Measurements from ENCODE around the gene NUDCD3.

NUDCD3 gene

GRCh38 chr7:44403176-44403759 is 87.2 kb downstream of the NUDCD3 start:
- in situ Hi-C loops (cut with HindIII; ENCODE audit: low sequenced_read_pairs): no loop called here

GRCh38 chr7:44402401-44403060 is 87.9 kb downstream of the NUDCD3 start:
- in situ Hi-C loops (cut with HindIII; ENCODE audit: low sequenced_read_pairs): no loop called here

- in situ Hi-C loops (cut with HindIII; ENCODE audit: low sequenced_read_pairs): no loop called here
These were observed 88.8 kb downstream of the NUDCD3 start for GRCh38 chr7:44401692-44402091.

GRCh38 chr7:44400033-44400511 is 90.4 kb downstream of the NUDCD3 start:
- in situ Hi-C loops (cut with HindIII; ENCODE audit: low sequenced_read_pairs): no loop called here

GRCh38 chr7:44398953-44399574 is 91.4 kb downstream of the NUDCD3 start:
- in situ Hi-C loops (cut with HindIII; ENCODE audit: low sequenced_read_pairs): no loop called here

GRCh38 chr7:44398511-44398911 is 91.9 kb downstream of the NUDCD3 start:
- in situ Hi-C loops (cut with HindIII; ENCODE audit: low sequenced_read_pairs): no loop called here

- in situ Hi-C loops (cut with HindIII; ENCODE audit: low sequenced_read_pairs): no loop called here
These were observed 93.4 kb downstream of the NUDCD3 start for GRCh38 chr7:44396931-44397545.

GRCh38 chr7:44396496-44396895 is 94.0 kb downstream of the NUDCD3 start:
- in situ Hi-C loops (cut with HindIII; ENCODE audit: low sequenced_read_pairs): no loop called here

- in situ Hi-C loops (cut with HindIII; ENCODE audit: low sequenced_read_pairs): no loop called here
These were observed 95.4 kb downstream of the NUDCD3 start for GRCh38 chr7:44395067-44395466.

GRCh38 chr7:44394636-44395035 is 95.8 kb downstream of the NUDCD3 start:
- in situ Hi-C loops (cut with HindIII; ENCODE audit: low sequenced_read_pairs): no loop called here

- in situ Hi-C loops (cut with HindIII; ENCODE audit: low sequenced_read_pairs): no loop called here
These were observed 96.4 kb downstream of the NUDCD3 start for GRCh38 chr7:44394112-44394447.

- in situ Hi-C loops (cut with HindIII; ENCODE audit: low sequenced_read_pairs): no loop called here
These were observed 97.0 kb downstream of the NUDCD3 start for GRCh38 chr7:44393238-44394111.

GRCh38 chr7:44392618-44393010 is 97.8 kb downstream of the NUDCD3 start:
- in situ Hi-C loops (cut with HindIII; ENCODE audit: low sequenced_read_pairs): no loop called here

- in situ Hi-C loops (cut with HindIII; ENCODE audit: low sequenced_read_pairs): no loop called here
These were observed 98.5 kb downstream of the NUDCD3 start for GRCh38 chr7:44391746-44392617.

- in situ Hi-C loops (cut with HindIII; ENCODE audit: low sequenced_read_pairs): no loop called here
These were observed 99.3 kb downstream of the NUDCD3 start for GRCh38 chr7:44391171-44391570.

GRCh38 chr7:44390701-44391100 is 99.8 kb downstream of the NUDCD3 start:
- in situ Hi-C loops (cut with HindIII; ENCODE audit: low sequenced_read_pairs): no loop called here

GRCh38 chr7:44388089-44388970 is 102.1 kb downstream of the NUDCD3 start:
- in situ Hi-C loops (cut with HindIII; ENCODE audit: low sequenced_read_pairs): no loop called here

GRCh38 chr7:44387389-44387788 is 103.1 kb downstream of the NUDCD3 start:
- in situ Hi-C loops (cut with HindIII; ENCODE audit: low sequenced_read_pairs): no loop called here

Measured in endothelial cell of hepatic sinusoid (primary cell).